Measurements from ENCODE around the gene ELMOD1. TPM values are rescaled to one million over a fixed set of nuclear protein-coding genes. Genes with fewer than 3 reads are reported as not detected.

Gene ELMOD1
- total RNA-seq, 4 donors from 2014 or later = 0.70 to 3.7 (median 1.6) TPM

DNA sequence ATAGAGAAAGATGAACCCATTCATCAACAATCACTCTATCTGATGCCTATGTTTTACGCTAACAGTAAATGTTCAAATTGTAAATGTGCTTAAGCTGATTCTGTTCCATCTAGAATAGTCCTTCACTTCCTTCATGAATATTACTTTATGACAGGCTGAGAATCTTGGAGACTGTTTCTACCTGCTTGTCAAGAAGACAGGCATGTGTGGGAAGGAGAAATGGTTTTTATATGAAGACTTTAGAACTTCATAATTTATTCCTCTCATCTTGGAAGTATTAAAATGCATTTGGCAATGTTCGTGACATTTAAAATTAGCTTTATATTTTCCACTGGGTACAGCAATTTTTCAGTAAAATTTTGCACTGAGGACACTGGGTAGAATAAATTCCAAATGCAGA, 41.0 kb downstream of the ELMOD1 start:
- intact Hi-C loops (cut with DNase I; ENCODE audit: low total_unique reads) (no loop called here), in situ Hi-C loops (cut with MboI; ENCODE audit: low sequenced_read_pairs in 4 of 4) (no loop called here)
- H3K27me3 ChIP-seq = no peaks in the 10 kb centered on the region
- H3K9me3 ChIP-seq = no peaks in the 10 kb centered on the region
- H3K27ac ChIP-seq = no peak overlapping the region
- TF ChIP-seq, protein P1, sequence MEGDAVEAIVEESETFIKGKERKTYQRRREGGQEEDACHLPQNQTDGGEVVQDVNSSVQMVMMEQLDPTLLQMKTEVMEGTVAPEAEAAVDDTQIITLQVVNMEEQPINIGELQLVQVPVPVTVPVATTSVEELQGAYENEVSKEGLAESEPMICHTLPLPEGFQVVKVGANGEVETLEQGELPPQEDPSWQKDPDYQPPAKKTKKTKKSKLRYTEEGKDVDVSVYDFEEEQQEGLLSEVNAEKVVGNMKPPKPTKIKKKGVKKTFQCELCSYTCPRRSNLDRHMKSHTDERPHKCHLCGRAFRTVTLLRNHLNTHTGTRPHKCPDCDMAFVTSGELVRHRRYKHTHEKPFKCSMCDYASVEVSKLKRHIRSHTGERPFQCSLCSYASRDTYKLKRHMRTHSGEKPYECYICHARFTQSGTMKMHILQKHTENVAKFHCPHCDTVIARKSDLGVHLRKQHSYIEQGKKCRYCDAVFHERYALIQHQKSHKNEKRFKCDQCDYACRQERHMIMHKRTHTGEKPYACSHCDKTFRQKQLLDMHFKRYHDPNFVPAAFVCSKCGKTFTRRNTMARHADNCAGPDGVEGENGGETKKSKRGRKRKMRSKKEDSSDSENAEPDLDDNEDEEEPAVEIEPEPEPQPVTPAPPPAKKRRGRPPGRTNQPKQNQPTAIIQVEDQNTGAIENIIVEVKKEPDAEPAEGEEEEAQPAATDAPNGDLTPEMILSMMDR (IDR thresholded peaks at IDR 0.05 in 4 of 5, conservative IDR thresholded peaks at IDR 0.05 in 1 of 5) = no peak
- no peak for TF ChIP-seq POLR2A (IDR thresholded peaks at IDR 0.05)
- DNase-seq (no peak), ATAC-seq (no peak)
- no peak overlapping the region for H3K4me3 ChIP-seq
- no peaks in the 10 kb centered on the region for H3K4me1 ChIP-seq
- no peaks in the 10 kb centered on the region for H3K36me3 ChIP-seq

DNA sequence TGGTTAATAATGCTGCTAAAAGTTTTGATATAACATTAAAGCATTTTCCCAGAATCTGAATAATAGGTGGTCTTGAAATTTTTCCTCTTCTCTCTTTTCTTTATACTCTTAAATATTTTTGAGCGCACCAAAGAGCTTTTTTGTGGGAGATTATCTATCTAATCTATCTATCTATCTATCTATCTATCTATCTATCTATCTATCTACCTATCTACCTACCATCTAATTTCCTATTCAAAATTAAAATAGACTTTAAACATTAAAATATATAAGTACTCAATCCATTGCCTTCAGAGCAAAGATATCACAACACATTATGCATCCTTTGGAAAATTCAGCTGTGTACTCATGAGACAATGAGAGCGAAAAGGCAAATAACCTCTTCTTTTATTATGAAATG, 55.8 kb downstream of the ELMOD1 start:
- intact Hi-C loops (cut with DNase I; ENCODE audit: low total_unique reads) (no loop called here), in situ Hi-C loops (cut with MboI; ENCODE audit: low sequenced_read_pairs in 4 of 4) (no loop called here)
- TF ChIP-seq POLR2A (IDR thresholded peaks at IDR 0.05) = no peak
- no peaks in the 10 kb centered on the region for H3K36me3 ChIP-seq
- H3K4me3 ChIP-seq = no peak overlapping the region
- H3K27me3 ChIP-seq = no peaks in the 10 kb centered on the region
- DNase-seq (no peak), ATAC-seq (no peak)
- no peak overlapping the region for H3K27ac ChIP-seq
- H3K9me3 ChIP-seq = no peaks in the 10 kb centered on the region
- H3K4me1 ChIP-seq = no peaks in the 10 kb centered on the region

DNA sequence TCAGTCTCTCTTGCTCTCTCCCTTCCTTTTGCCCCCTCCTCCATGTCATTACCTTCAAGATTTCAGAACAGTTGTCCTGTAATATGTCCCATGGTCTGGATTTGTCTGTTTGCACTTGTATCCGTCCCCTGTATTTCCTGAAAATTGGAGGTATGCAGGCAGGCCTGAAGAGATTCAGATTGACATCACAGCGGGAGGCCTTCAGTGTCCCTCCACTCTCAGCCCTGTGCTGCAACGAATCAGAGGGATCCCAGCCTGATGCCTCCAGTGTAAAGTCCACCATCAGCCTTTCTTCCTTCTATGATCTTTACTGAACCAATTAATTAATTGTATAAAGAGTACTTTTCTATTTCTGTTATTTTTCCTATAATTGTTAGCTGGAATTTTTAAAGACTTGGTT, 57.3 kb downstream of the ELMOD1 start:
- TF ChIP-seq, protein P1 (IDR thresholded peaks at IDR 0.05 in 4 of 5, conservative IDR thresholded peaks at IDR 0.05 in 1 of 5) = no peak
- no peak for TF ChIP-seq POLR2A (IDR thresholded peaks at IDR 0.05)
- Histone ChIP-seq H3K36me3 (no peaks in the 10 kb centered on the region), H3K4me3 (no peak overlapping the region), H3K27ac (no peak overlapping the region), H3K9me3 (no peaks in the 10 kb centered on the region), H3K4me1 (no peaks in the 10 kb centered on the region), H3K27me3 (no peaks in the 10 kb centered on the region)
- ATAC-seq (no peak), DNase-seq (no peak)
- in situ Hi-C loops (cut with MboI; ENCODE audit: low sequenced_read_pairs in 4 of 4) (no loop called here), intact Hi-C loops (cut with DNase I; ENCODE audit: low total_unique reads) (no loop called here)

DNA sequence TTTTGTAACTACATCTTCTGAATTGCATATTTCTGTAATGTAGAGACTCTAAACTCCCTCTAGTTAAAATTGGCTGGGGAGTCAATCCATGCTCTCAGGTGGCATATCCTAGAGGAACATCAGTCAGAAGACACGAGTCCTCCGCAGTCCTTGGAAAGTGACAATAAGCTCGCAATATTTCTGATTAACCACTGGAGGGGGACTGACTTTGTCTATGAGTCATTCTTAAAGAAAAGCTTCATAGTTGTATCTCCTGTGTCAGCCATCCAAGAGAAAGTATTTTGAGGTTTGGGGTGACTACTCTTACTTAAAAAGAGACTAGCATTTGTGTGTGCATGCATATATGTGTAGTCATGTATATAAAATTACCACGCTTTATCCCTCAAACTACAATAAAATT, 60.7 kb downstream of the ELMOD1 start:
- intact Hi-C loops (cut with DNase I; ENCODE audit: low total_unique reads) = no loop called here
- TF ChIP-seq POLR2A (IDR thresholded peaks at IDR 0.05) = no peak
- TF ChIP-seq, protein P1 (IDR thresholded peaks at IDR 0.05 in 4 of 5, conservative IDR thresholded peaks at IDR 0.05 in 1 of 5) = no peak
- no peak for ATAC-seq
- H3K36me3 ChIP-seq = no peaks in the 10 kb centered on the region
- H3K4me1 ChIP-seq = no peaks in the 10 kb centered on the region
- in situ Hi-C loops (cut with MboI; ENCODE audit: low sequenced_read_pairs in 4 of 4) = no loop called here
- H3K27me3 ChIP-seq = no peaks in the 10 kb centered on the region
- H3K27ac ChIP-seq = no peak overlapping the region
- no peak overlapping the region for H3K4me3 ChIP-seq
- H3K9me3 ChIP-seq = no peaks in the 10 kb centered on the region
- no peak for DNase-seq

DNA sequence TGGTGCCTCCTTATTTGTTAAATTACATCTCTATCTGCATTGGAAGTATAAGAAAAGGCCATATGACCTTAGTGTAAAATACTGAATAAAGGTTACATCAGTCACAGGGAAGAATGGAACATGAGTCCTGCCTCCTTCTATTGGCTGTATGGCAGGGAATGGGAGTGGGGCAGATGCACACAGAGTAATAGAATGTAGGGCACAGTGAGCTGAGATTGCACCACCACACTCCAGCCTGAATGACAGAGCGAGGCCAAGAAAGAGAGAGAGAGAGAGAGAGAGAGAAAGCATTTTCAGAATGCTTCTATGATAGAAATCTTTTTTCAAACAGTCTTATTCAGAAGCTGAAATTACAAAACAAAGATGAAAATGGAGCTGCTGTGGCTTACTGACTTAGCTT, 62.1 kb downstream of the ELMOD1 start:
- ATAC-seq (no peak), DNase-seq (no peak)
- in situ Hi-C loops (cut with MboI; ENCODE audit: low sequenced_read_pairs in 4 of 4) = no loop called here

More for the DNA sequence above, 62.1 kb downstream of the ELMOD1 start:
- H3K9me3 ChIP-seq = no peaks in the 10 kb centered on the region
- H3K27me3 ChIP-seq = no peaks in the 10 kb centered on the region
- no peak overlapping the region for H3K4me3 ChIP-seq
- TF ChIP-seq POLR2A (IDR thresholded peaks at IDR 0.05) = no peak
- TF ChIP-seq, protein P1 (IDR thresholded peaks at IDR 0.05 in 4 of 5, conservative IDR thresholded peaks at IDR 0.05 in 1 of 5) = no peak
- H3K27ac ChIP-seq = no peak overlapping the region
- H3K4me1 ChIP-seq = no peaks in the 10 kb centered on the region
- no peaks in the 10 kb centered on the region for H3K36me3 ChIP-seq
- intact Hi-C loops (cut with DNase I; ENCODE audit: low total_unique reads) = no loop called here

Measured in gastrocnemius medialis (tissue), 4 donors.